ENCODE data around the gene URAD.

- TF ChIP-seq CTCF (IDR thresholded peaks at IDR 0.05; ENCODE audit: low read depth, low read length, poor library complexity, severe bottlenecking): no peak
- no peak for TF ChIP-seq EZH2phosphoT487 (IDR thresholded peaks at IDR 0.05; ENCODE audit: borderline replicate concordance, low read length)
These were observed 8.7 kb downstream of the URAD start for GRCh38 chr13:27979765-27980279.
